Thyroid gland (tissue), 4 donors: Measurements from ENCODE around the gene ABCA5.

ENCODE experiments used
- CTCF ChIP-seq, 6 experiments: fragments of 200-600 bp in 3 of 6; fragments of 450-650 bp in 3 of 6; sonication (generic) in 3 of 6; IDR thresholded peaks; one replicate each; pipeline ENCODE4 v1.5.1; 2016 to 2019; ENCODE audit warnings: antibody characterized with exemption in 6 of 6, mild to moderate bottlenecking in 2 of 6, inconsistent platforms in 1 of 6, moderate library complexity in 1 of 6
- POLR2A ChIP-seq, 2 donors: fragments of 450-650 bp; IDR thresholded peaks; one replicate each; pipeline ENCODE4 v1.6.1; 2017; ENCODE audit warnings: antibody characterized with exemption in 2 of 2, mild to moderate bottlenecking in 2 of 2, moderate library complexity in 1 of 2

GRCh38 chr17:69373069-69373468 is 46.1 kb upstream of the ABCA5 start:
- TF ChIP-seq CTCF (IDR thresholded peaks at IDR 0.05) (no peak), POLR2A (IDR thresholded peaks at IDR 0.05) (no peak)
